HepG2 (cell line): ENCODE data around the gene NDUFB8. TPM values are rescaled to one million over a fixed set of nuclear protein-coding genes. Genes with fewer than 3 reads are reported as not detected.

Experiments
- ARNT ChIP-seq: fragments of 450-650 bp; IDR thresholded peaks from 2 replicates; pipeline ENCODE4 v1.6.1; 2017
- BRD4 ChIP-seq: sonication (generic); formaldehyde crosslinking; IDR thresholded peaks from 2 replicates; pipeline ENCODE4 v1.4.0; 2020; ENCODE audit warnings: missing genetic modification reagents
- CBX1 ChIP-seq: IDR thresholded peaks from one replicate; pipeline ENCODE4 v1.6.1; 2016; ENCODE audit warnings: antibody characterized with exemption, low read depth
- GATA4 ChIP-seq: sonication (generic); IDR thresholded peaks from 2 replicates; pipeline ENCODE4 v1.6.1; 2016; ENCODE audit warnings: antibody characterized with exemption, low read depth, borderline replicate concordance
- IKZF4 ChIP-seq: sonication (generic); formaldehyde crosslinking; IDR thresholded peaks from 2 replicates; pipeline ENCODE4 v1.5.1; 2020; ENCODE audit warnings: borderline replicate concordance, mild to moderate bottlenecking, low read depth, missing genetic modification reagents; ENCODE audit errors: not compliant biosample characterization
- KDM2A ChIP-seq: sonication (generic); formaldehyde crosslinking; IDR thresholded peaks from 2 replicates; pipeline ENCODE4 v1.4.0; 2020; ENCODE audit warnings: low read depth, missing genetic modification reagents, borderline replicate concordance
- LRRFIP1 ChIP-seq: sonication (generic); formaldehyde crosslinking; conservative IDR thresholded peaks from 2 replicates; pipeline ENCODE4 v1.4.0; 2020; ENCODE audit warnings: missing genetic modification reagents
- MAF1 ChIP-seq: sonication (generic); formaldehyde crosslinking; IDR thresholded peaks from 2 replicates; pipeline ENCODE4 v1.5.0; 2020; ENCODE audit warnings: missing genetic modification reagents, borderline replicate concordance
- NCOA2 ChIP-seq: sonication (generic); formaldehyde crosslinking; IDR thresholded peaks from 2 replicates; pipeline ENCODE4 v1.8.0; 2022; ENCODE audit warnings: inconsistent platforms
- SOX6 ChIP-seq, 2 experiments: fragments of 450-650 bp in 1 of 2; sonication (generic) in 1 of 2; formaldehyde crosslinking in 1 of 2; IDR thresholded peaks; 2 replicates each; pipeline versions ENCODE4 v1.4.0 to v1.6.1; 2017 to 2020; ENCODE audit warnings: antibody characterized with exemption in 1 of 2, mild to moderate bottlenecking in 1 of 2, missing genetic modification reagents in 1 of 2
- ZBTB38 ChIP-seq: sonication (generic); formaldehyde crosslinking; IDR thresholded peaks from 2 replicates; pipeline ENCODE4 v1.5.1; 2020; ENCODE audit warnings: mild to moderate bottlenecking, missing genetic modification reagents
- ZFP36L2 ChIP-seq: sonication (generic); formaldehyde crosslinking; IDR thresholded peaks from 2 replicates; pipeline ENCODE4 v1.4.0; 2020; ENCODE audit warnings: missing genetic modification reagents
- ZNF275 ChIP-seq: sonication (generic); formaldehyde crosslinking; IDR thresholded peaks from 2 replicates; pipeline ENCODE4 v1.8.0; 2022; ENCODE audit warnings: missing genetic modification reagents, mild to moderate bottlenecking, inconsistent platforms, borderline replicate concordance
- ZNF431 ChIP-seq: sonication (generic); formaldehyde crosslinking; IDR thresholded peaks from 2 replicates; pipeline ENCODE4 v1.9.0; 2022; ENCODE audit warnings: missing genetic modification reagents, low read depth, mild to moderate bottlenecking, borderline replicate concordance
- ZNF713 ChIP-seq: sonication (generic); formaldehyde crosslinking; IDR thresholded peaks from 2 replicates; pipeline ENCODE4 v1.4.0; 2020; ENCODE audit warnings: mild to moderate bottlenecking, missing genetic modification reagents
- ZNF749 ChIP-seq: sonication (generic); formaldehyde crosslinking; IDR thresholded peaks from 2 replicates; pipeline ENCODE4 v1.8.0; 2022; ENCODE audit warnings: mild to moderate bottlenecking, missing genetic modification reagents, moderate library complexity, borderline replicate concordance
- ZNF761 ChIP-seq: sonication (generic); formaldehyde crosslinking; conservative IDR thresholded peaks from 2 replicates; pipeline ENCODE4 v1.4.0; 2020; ENCODE audit warnings: mild to moderate bottlenecking, missing genetic modification reagents
- ZNF768 ChIP-seq: sonication (generic); formaldehyde crosslinking; IDR thresholded peaks from 2 replicates; pipeline ENCODE4 v1.4.0; 2020; ENCODE audit warnings: missing genetic modification reagents
- polyA plus RNA-seq, 8 experiments: library from polyadenylated mRNA; depleted of rRNA in 3 of 8; stranded (reverse) in 7 of 8; unstranded in 1 of 8; fragments of >200 nt; fragmentation: Illumina TruSeq in 4 of 8; extraction: Trizol in 4 of 8; gene quantifications; 2 replicates each; pipeline versions ENCODE4 v1.2.1 to v1.2.3, GENCODE V29; 2011 to 2016; ENCODE audit warnings: low read depth in 4 of 8, missing spikeins in 1 of 8, mixed read lengths in 1 of 8; ENCODE audit not compliant: insufficient read depth in 1 of 8
- total RNA-seq, 5 experiments: library from RNA; depleted of rRNA; stranded (reverse); fragments of >200 nt; fragmentation: Illumina TruSeq; extraction: Trizol; gene quantifications; 2 replicates each; pipeline ENCODE4 v1.2.3, GENCODE V29; 2016; ENCODE audit warnings: low read depth in 1 of 5
- TF ChIP-seq, protein P1 (sequence below): sonication (generic); formaldehyde crosslinking; IDR thresholded peaks from 2 replicates; pipeline ENCODE4 v1.4.0; 2020; ENCODE audit warnings: missing genetic modification reagents
- TF ChIP-seq, protein P2 (sequence below): IDR thresholded peaks from 2 replicates; pipeline ENCODE4 v1.6.1; 2018; ENCODE audit warnings: missing genetic modification reagents, mild to moderate bottlenecking, missing compliant biosample characterization
- TF ChIP-seq, protein P3 (sequence below): sonication (generic); formaldehyde crosslinking; IDR thresholded peaks from 2 replicates; pipeline ENCODE4 v1.4.0; 2020; ENCODE audit warnings: missing genetic modification reagents, low read depth, mild to moderate bottlenecking, borderline replicate concordance

NDUFB8 gene
- total and polyA plus RNA-seq, 2 of the 13 experiments (the other 11 are each of a cell fraction or from before 2014, with no cell fraction given) = 210 to 216 TPM

GRCh38 chr10:100482181-100482833 lies 47.4 kb downstream of the NDUFB8 start (continued):
- no peak for TF ChIP-seq LRRFIP1 (CRISPR knock-in tag)
- TF ChIP-seq, protein P1, sequence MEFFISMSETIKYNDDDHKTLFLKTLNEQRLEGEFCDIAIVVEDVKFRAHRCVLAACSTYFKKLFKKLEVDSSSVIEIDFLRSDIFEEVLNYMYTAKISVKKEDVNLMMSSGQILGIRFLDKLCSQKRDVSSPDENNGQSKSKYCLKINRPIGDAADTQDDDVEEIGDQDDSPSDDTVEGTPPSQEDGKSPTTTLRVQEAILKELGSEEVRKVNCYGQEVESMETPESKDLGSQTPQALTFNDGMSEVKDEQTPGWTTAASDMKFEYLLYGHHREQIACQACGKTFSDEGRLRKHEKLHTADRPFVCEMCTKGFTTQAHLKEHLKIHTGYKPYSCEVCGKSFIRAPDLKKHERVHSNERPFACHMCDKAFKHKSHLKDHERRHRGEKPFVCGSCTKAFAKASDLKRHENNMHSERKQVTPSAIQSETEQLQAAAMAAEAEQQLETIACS (CRISPR knock-in tag) = no peak
- TF ChIP-seq ZNF713 = no peak
- no peak for TF ChIP-seq ZBTB38 (CRISPR knock-in tag)
- peak; percentile 22; the same call in 1 of the 2 replicates for TF ChIP-seq ZNF431 (CRISPR knock-in tag)
- TF ChIP-seq ZNF768 (CRISPR knock-in tag) = peak; percentile 29; the same call in 1 of the 2 replicates
- TF ChIP-seq CBX1 = no peak
- TF ChIP-seq, protein P2, sequence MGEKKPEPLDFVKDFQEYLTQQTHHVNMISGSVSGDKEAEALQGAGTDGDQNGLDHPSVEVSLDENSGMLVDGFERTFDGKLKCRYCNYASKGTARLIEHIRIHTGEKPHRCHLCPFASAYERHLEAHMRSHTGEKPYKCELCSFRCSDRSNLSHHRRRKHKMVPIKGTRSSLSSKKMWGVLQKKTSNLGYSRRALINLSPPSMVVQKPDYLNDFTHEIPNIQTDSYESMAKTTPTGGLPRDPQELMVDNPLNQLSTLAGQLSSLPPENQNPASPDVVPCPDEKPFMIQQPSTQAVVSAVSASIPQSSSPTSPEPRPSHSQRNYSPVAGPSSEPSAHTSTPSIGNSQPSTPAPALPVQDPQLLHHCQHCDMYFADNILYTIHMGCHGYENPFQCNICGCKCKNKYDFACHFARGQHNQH (CRISPR knock-in tag) = no peak
- TF ChIP-seq NCOA2 (CRISPR knock-in tag) = no peak
- TF ChIP-seq GATA4 = no peak
- no peak for TF ChIP-seq ZNF275 (CRISPR knock-in tag)
- TF ChIP-seq, protein P3, sequence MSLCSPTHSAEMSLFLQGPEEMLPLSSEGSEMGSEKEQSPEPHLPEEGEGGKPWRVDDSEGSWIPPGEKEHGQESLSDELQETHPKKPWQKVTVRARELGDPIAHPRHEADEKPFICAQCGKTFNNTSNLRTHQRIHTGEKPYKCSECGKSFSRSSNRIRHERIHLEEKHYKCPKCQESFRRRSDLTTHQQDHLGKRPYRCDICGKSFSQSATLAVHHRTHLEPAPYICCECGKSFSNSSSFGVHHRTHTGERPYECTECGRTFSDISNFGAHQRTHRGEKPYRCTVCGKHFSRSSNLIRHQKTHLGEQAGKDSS (CRISPR knock-in tag) = no peak; the same call in 1 of the 2 replicates
- TF ChIP-seq ARNT = no peak
- TF ChIP-seq ZNF761 (CRISPR knock-in tag) = 0 out of 2 replicates have a peak, but pooled peaks have one; percentile 38
- no peak for TF ChIP-seq BRD4 (CRISPR knock-in tag)
- TF ChIP-seq KDM2A (CRISPR knock-in tag) = peak; percentile 86
- no peak for TF ChIP-seq ZFP36L2 (CRISPR knock-in tag)
- no peak for TF ChIP-seq MAF1
- no peak for TF ChIP-seq IKZF4
- no peak for TF ChIP-seq SOX6 (IDR thresholded peaks at IDR 0.05)
- 0 out of 2 replicates have a peak, but pooled peaks have one; percentile 25 for TF ChIP-seq SOX6 (CRISPR knock-in tag; IDR thresholded peaks at IDR 0.05)
- no peak for TF ChIP-seq ZNF749 (CRISPR knock-in tag)
